ENCODE measurements around the gene EEIG2. TPM values are rescaled to one million over a fixed set of nuclear protein-coding genes. Genes with fewer than 3 reads are reported as not detected.

The EEIG2 gene
- total and polyA plus RNA-seq, 9 of the 15 experiments (the other 6 are each of a cell fraction or from before 2014, with no cell fraction given): 6.1 to 26.9 (median 15.2) TPM

DNA sequence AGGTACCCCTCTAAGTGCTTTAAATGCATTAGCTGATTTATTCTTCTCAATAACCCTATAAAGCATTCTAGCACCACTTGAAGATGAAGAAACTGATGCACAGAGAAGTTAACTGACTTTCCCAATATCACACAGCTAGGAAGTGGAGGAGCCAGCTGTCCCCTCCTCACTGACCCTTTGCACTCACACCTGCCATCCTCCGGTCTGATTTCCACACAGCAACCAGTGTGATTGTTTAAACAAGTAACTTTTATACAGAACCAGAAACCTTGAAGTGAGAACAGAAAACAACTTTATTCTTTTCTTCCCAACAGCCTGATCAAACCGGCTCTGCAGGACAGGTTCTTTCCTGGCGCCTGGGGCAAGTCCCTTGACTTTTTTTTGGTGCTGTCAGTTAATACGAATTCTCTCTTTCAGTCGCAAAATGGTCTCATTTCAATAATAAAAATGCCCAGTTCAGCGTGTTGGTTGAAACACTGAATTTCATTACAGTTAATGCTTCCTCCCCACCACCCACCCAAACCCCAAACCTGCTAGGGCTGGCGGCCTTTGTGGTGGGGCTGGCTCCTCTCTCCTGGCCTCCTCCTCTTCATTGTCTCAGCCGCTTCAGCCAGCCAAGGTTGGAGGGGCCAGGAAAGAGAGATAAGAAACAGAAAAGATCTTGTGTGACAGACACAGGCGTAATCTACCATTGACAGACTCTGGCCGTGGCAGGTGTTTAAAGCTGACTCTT is 26.4 kb upstream of the EEIG2 start (continued):
- TF ChIP-seq ETV1 (tag; conservative IDR thresholded peaks at IDR 0.05; ENCODE audit: low read depth) (peak; percentile 65), SMAD2 (IDR thresholded peaks at IDR 0.05; ENCODE audit: low read depth, low read length) (no peak), DPF2 (IDR thresholded peaks at IDR 0.05) (peak; percentile 99), IRF2 (CRISPR knock-in tag; IDR thresholded peaks at IDR 0.05) (no peak), ZNF354B (CRISPR knock-in tag; IDR thresholded peaks at IDR 0.05) (no peak), PPARD (CRISPR knock-in tag; IDR thresholded peaks at IDR 0.05) (no peak), HCFC1 (IDR thresholded peaks at IDR 0.05; ENCODE audit: low read depth, low read length) (peak; percentile 31; the same call in 1 of the 2 replicates), ZFX (CRISPR knock-in tag; IDR thresholded peaks at IDR 0.05) (no peak), RNF2 (IDR thresholded peaks at IDR 0.05) (peak; percentile 72)
- TF ChIP-seq, protein P1, sequence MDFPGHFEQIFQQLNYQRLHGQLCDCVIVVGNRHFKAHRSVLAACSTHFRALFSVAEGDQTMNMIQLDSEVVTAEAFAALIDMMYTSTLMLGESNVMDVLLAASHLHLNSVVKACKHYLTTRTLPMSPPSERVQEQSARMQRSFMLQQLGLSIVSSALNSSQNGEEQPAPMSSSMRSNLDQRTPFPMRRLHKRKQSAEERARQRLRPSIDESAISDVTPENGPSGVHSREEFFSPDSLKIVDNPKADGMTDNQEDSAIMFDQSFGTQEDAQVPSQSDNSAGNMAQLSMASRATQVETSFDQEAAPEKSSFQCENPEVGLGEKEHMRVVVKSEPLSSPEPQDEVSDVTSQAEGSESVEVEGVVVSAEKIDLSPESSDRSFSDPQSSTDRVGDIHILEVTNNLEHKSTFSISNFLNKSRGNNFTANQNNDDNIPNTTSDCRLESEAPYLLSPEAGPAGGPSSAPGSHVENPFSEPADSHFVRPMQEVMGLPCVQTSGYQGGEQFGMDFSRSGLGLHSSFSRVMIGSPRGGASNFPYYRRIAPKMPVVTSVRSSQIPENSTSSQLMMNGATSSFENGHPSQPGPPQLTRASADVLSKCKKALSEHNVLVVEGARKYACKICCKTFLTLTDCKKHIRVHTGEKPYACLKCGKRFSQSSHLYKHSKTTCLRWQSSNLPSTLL (IDR thresholded peaks at IDR 0.05): no peak
- TF ChIP-seq, protein P2, sequence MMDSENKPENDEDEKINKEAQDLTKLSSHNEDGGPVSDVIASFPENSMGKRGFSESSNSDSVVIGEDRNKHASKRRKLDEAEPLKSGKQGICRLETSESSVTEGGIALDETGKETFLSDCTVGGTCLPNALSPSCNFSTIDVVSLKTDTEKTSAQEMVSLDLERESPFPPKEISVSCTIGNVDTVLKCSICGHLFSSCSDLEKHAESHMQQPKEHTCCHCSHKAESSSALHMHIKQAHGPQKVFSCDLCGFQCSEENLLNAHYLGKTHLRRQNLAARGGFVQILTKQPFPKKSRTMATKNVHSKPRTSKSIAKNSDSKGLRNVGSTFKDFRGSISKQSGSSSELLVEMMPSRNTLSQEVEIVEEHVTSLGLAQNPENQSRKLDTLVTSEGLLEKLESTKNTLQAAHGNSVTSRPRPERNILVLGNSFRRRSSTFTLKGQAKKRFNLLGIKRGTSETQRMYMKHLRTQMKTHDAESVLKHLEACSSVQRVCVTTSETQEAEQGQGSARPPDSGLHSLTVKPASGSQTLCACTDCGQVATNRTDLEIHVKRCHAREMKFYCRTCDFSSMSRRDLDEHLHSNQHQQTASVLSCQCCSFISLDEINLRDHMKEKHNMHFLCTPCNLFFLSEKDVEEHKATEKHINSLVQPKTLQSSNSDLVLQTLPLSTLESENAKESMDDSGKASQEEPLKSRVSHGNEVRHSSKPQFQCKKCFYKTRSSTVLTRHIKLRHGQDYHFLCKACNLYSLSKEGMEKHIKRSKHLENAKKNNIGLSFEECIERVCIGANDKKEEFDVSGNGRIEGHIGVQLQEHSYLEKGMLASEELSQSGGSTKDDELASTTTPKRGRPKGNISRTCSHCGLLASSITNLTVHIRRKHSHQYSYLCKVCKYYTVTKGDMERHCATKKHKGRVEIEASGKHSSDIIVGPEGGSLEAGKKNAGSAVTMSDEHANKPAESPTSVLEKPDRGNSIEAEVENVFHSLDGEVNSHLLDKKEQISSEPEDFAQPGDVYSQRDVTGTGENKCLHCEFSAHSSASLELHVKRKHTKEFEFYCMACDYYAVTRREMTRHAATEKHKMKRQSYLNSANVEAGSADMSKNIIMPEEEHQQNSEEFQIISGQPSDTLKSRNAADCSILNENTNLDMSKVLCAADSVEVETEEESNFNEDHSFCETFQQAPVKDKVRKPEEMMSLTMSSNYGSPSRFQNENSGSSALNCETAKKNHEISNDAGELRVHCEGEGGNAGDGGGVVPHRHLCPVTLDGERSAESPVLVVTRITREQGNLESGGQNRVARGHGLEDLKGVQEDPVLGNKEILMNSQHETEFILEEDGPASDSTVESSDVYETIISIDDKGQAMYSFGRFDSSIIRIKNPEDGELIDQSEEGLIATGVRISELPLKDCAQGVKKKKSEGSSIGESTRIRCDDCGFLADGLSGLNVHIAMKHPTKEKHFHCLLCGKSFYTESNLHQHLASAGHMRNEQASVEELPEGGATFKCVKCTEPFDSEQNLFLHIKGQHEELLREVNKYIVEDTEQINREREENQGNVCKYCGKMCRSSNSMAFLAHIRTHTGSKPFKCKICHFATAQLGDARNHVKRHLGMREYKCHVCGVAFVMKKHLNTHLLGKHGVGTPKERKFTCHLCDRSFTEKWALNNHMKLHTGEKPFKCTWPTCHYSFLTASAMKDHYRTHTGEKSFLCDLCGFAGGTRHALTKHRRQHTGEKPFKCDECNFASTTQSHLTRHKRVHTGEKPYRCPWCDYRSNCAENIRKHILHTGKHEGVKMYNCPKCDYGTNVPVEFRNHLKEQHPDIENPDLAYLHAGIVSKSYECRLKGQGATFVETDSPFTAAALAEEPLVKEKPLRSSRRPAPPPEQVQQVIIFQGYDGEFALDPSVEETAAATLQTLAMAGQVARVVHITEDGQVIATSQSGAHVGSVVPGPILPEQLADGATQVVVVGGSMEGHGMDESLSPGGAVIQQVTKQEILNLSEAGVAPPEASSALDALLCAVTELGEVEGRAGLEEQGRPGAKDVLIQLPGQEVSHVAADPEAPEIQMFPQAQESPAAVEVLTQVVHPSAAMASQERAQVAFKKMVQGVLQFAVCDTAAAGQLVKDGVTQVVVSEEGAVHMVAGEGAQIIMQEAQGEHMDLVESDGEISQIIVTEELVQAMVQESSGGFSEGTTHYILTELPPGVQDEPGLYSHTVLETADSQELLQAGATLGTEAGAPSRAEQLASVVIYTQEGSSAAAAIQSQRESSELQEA (IDR thresholded peaks at IDR 0.05; ENCODE audit: low read depth): no peak
- TF ChIP-seq, protein P3, sequence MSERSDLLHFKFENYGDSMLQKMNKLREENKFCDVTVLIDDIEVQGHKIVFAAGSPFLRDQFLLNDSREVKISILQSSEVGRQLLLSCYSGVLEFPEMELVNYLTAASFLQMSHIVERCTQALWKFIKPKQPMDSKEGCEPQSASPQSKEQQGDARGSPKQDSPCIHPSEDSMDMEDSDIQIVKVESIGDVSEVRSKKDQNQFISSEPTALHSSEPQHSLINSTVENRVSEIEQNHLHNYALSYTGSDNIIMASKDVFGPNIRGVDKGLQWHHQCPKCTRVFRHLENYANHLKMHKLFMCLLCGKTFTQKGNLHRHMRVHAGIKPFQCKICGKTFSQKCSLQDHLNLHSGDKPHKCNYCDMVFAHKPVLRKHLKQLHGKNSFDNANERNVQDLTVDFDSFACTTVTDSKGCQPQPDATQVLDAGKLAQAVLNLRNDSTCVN (CRISPR knock-in tag; IDR thresholded peaks at IDR 0.05): peak; percentile 23; the same call in 1 of the 2 replicates

All from K562 (cell line).